GM18867 (cell line): Measurements from ENCODE around the gene ORMDL1.
A peak's percentile ranks its signal among the peaks of the same experiment; 100 is the strongest.
"Not testable (repeated sequence)": the region's sequence is repeated elsewhere in the genome, so short reads cannot be mapped to it uniquely, and the experiment has no call there.

ENCODE experiments used
- ATAC-seq: cut with Tn5 transposase; IDR thresholded peaks from one replicate; pipeline ENCODE4 v1.9.1; 2021; ENCODE audit warnings: mild to moderate bottlenecking, moderate library complexity; ENCODE audit not compliant: unreplicated experiment

ORMDL1 gene

GRCh38 chr2:189772212-189772611 is 11.9 kb downstream of the ORMDL1 start:
- ATAC-seq: no peak

GRCh38 chr2:189770590-189771322 is 13.4 kb downstream of the ORMDL1 start:
- no peak for ATAC-seq

- ATAC-seq: no peak
Observed at GRCh38 chr2:189763908-189764661, 20.1 kb downstream of the ORMDL1 start.

- peak; percentile 95 for ATAC-seq
Observed at GRCh38 chr2:189762551-189763298, 21.4 kb downstream of the ORMDL1 start, which contains the start of gene OSGEPL1. Gene OSGEPL1 (minus strand): TSS chr2:189762792. CDS start chr2:189761640, 1,152 bp downstream.

GRCh38 chr2:189762229-189762550 is 21.9 kb downstream of the ORMDL1 start:
- ATAC-seq: no peak

- ATAC-seq: not testable (repeated sequence)
Observed at GRCh38 chr2:189760154-189760553, 24.0 kb downstream of the ORMDL1 start.

- ATAC-seq: no peak
Observed at GRCh38 chr2:189756311-189756952, 27.7 kb downstream of the ORMDL1 start.

- ATAC-seq: peak; percentile 67
Observed at GRCh38 chr2:189751080-189751658, 33.0 kb downstream of the ORMDL1 start.

- no peak for ATAC-seq
Observed at GRCh38 chr2:189729430-189729829, 54.7 kb downstream of the ORMDL1 start.

GRCh38 chr2:189726849-189727248 is 57.3 kb downstream of the ORMDL1 start:
- ATAC-seq: no peak

- no peak for ATAC-seq
Observed at GRCh38 chr2:189726271-189726670, 57.9 kb downstream of the ORMDL1 start.

- ATAC-seq: no peak
Observed at GRCh38 chr2:189723192-189723591, 60.9 kb downstream of the ORMDL1 start.
